Gastrocnemius medialis (tissue), 4 donors: ENCODE measurements around the gene MCUB.

Experiments
- POLR2A ChIP-seq, 2 donors: fragments of 450-650 bp; IDR thresholded peaks; one replicate each; pipeline ENCODE4 v1.6.1; 2017; ENCODE audit warnings: antibody characterized with exemption in 2 of 2, mild to moderate bottlenecking in 2 of 2, moderate library complexity in 2 of 2
- TF ChIP-seq, protein P1 (sequence below), 5 experiments: fragments of 450-650 bp in 3 of 5; fragments of 200-600 bp in 2 of 5; sonication (generic) in 2 of 5; IDR thresholded peaks in 4 of 5; conservative IDR thresholded peaks in 1 of 5; 1 replicate in 4 of 5; 2 replicates in 1 of 5; pipeline ENCODE4 v1.5.1; 2016 to 2019; ENCODE audit warnings: antibody characterized with exemption in 5 of 5, mild to moderate bottlenecking in 3 of 5, moderate library complexity in 3 of 5

DNA sequence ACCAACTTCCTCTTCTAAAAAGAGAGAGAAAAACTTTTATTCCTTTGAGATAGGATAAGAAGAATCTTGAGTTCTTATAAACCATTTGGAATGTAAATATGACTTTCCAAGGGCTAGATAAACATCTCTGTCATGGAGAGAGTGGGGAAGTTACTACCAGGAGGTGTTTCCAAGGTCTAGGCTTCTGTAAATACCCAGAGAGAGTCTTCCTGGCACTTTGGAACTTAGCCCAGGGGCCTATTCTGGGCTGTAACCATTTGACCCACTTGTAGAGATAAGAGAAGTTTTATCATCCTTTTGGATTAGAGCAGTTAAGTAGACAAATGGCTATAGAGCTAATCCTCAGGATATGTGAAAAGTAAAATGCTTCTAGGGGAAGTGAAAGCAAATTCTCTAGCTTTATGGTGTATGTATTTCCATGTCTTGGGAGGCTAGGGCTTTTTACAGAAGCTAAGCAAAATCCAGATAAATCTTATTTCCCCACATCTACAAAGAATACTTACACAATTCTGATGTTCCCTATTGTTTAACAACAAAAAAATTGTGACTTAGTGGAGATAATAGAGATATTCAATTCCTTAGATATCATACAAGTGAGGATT lies 51.1 kb downstream of the MCUB start:
- TF ChIP-seq, protein P1, sequence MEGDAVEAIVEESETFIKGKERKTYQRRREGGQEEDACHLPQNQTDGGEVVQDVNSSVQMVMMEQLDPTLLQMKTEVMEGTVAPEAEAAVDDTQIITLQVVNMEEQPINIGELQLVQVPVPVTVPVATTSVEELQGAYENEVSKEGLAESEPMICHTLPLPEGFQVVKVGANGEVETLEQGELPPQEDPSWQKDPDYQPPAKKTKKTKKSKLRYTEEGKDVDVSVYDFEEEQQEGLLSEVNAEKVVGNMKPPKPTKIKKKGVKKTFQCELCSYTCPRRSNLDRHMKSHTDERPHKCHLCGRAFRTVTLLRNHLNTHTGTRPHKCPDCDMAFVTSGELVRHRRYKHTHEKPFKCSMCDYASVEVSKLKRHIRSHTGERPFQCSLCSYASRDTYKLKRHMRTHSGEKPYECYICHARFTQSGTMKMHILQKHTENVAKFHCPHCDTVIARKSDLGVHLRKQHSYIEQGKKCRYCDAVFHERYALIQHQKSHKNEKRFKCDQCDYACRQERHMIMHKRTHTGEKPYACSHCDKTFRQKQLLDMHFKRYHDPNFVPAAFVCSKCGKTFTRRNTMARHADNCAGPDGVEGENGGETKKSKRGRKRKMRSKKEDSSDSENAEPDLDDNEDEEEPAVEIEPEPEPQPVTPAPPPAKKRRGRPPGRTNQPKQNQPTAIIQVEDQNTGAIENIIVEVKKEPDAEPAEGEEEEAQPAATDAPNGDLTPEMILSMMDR (IDR thresholded peaks at IDR 0.05 in 4 of 5, conservative IDR thresholded peaks at IDR 0.05 in 1 of 5): no peak
- TF ChIP-seq POLR2A (IDR thresholded peaks at IDR 0.05): no peak
